AG20443 (cell line): ENCODE results near the gene ZNF8.
"Not testable (repeated sequence)": the region's sequence is repeated elsewhere in the genome, so short reads cannot be mapped to it uniquely, and the experiment has no call there.

Experiments
- DNase-seq: peaks from one replicate; pipeline ENCODE4 v3.0.0; 2012; ENCODE audit warnings: low spot score, mixed read lengths

The ZNF8 gene

DNA sequence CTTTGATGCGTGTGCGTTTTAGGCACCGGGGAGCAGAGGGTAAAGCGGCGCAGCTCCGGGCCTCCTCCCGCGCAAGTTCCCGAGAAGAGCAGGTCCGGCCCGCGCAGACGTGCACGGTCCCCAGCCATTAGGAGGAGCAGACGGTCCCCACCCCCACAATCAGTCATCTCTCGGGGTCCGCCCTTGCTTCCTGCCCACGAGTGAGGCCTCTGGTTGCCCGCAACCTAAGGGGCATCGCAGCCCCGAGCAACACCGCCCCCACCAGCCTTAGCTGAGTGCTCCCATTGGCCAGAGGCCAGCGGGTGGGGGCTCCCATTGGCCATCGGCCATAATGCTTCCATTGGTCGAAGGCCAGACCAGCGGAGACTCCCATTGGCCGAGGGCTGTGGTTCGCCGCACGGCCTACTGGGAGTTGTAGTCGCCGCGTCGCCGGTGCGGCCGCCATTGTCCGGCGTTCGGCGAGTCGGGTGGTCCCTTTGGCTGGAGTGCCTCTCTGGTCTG lies at the start of gene ZNF8:
Gene ZNF8, plus strand, starts transcription at position 415 of the 501 bp plus-strand sequence. CDS start 127 bp downstream, outside the sequence.
- peak; percentile 99 for DNase-seq

DNA sequence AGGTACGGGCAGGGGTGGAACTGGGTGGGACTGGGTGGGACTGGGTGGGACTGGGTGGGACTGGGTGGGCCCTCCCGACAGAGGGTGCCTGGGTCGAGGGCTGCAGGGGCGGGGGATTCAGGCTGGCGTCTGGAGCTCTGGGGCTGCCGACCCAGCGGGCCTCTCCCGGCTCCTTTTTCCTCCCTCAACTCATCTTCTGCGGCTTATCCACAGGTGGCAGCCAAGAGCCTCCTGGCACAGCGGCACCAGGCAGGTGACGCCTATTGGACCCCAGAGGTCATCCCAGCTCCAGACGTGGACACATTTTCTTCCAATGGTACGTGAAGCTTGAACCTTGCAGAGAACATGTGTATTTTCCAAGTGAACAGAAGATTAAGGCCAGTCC lies 49.5 kb upstream of the ZNF8 start:
- DNase-seq = peak; percentile 59

DNA sequence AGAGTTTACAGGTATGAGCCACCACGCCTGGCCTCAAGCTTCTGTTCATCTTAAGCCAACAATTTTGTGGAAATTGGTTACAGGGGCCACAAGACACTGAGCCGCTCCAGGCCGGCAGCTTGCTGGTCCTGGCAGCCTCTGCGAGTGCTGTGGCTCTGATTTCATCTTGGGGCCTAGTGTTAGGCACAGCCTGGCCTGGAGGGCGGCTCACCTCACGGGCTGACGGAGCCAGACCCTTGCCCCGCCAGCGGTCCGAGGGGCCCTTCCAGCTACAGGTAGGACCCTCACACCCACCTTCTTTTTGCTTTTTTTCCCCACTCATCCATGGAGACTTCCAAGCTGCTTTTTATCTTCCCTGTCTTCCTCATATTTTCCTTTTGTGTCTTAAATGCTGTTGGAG lies 41.4 kb upstream of the ZNF8 start:
- DNase-seq = no peak

DNA sequence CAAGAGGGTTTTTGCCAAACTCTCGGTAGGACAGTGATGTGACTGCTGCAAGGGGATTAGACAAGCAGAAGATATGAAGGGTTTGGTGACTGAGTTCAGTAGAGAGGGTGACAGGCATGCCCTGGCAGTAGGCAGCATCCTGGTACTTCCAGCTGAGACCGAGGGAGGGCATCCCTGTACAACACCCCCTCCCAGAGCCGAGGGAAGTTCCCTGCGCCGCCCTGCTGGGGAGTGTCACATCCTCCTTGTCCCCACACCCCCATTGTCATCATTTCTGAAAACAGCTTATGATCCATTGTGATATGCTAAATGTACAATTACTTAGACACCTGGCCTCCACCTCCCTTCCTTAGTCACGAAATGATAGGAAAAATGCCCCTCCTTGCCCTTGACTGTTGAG lies 35.4 kb upstream of the ZNF8 start:
- DNase-seq = no peak

DNA sequence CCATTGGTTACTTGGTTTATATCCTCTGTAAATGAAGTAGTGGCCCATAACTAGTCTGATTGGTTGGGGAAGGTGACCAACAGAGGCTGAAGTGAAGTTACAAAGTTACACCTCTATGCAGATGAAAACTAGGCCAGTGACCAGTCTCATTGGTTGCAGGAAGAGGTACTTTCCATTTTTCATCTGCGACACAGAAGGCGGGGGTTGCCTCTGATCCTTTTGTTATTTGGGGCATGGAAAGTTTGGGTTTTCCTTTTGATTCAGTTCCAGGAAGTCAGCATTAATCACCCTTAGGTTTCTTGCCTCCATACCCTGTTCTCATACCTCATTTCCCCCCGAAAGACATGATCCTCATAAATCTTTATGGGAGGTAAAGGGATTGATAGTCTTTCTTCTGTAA lies 29.9 kb upstream of the ZNF8 start:
- DNase-seq = no peak

DNA sequence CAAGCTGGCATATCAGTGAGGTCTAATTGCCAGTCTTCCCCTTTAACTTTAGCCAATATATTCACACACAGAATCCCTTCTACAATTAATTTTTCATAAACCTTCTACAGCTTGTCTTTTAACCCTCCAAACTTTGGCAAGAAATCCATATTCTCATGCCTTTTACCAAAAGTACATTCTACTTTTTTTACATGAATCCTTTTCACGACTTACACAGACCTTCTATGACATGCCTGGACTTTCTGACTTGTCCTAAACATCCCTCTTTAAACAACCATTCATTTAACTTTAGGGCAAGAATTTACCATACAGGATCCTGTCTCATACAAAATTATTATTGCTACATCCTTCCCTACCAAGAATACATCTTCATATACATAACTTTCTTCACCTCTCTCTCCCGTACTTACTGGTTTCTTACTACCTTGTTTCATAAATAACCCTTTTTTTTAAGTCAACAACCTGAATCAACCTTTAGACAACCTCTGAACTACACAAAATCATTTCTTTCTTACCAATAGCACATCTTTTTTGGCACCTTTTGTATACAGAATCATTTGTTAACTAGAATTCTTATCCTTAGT lies 26.6 kb upstream of the ZNF8 start:
- DNase-seq = no peak

DNA sequence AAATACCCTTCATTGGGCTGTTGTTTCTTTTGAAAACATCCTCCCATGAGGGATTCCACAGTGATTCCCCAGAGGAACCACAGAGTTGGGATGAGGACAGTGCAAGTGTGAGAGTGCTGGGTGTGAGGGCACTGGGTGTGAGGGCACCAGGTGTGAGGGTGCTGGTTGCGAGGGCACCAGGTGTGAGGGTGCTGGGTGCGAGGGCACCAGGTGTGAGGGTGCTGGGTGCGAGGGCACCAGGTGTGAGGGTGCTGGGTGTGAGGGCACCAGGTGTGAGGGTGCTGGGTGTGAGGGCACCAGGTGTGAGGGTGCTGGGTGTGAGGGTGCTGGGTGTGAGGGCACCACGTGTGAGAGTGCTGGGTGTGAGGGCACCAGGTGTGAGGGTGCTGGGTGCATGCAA lies 20.5 kb upstream of the ZNF8 start:
- not testable (repeated sequence) for DNase-seq

DNA sequence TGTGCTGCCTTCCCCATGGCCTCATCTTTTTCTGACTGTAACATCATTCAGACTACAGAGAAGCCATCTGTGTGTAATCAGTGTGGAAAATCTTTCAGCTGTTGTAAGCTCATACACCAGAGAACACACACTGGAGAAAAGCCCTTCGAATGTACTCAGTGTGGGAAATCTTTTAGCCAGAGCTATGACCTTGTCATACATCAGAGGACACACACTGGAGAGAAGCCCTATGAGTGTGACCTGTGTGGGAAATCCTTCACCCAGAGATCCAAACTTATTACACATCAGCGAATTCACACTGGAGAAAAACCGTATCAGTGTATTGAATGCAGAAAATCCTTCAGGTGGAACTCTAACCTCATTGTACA lies 17.2 kb upstream of the ZNF8 start:
- DNase-seq = no peak

DNA sequence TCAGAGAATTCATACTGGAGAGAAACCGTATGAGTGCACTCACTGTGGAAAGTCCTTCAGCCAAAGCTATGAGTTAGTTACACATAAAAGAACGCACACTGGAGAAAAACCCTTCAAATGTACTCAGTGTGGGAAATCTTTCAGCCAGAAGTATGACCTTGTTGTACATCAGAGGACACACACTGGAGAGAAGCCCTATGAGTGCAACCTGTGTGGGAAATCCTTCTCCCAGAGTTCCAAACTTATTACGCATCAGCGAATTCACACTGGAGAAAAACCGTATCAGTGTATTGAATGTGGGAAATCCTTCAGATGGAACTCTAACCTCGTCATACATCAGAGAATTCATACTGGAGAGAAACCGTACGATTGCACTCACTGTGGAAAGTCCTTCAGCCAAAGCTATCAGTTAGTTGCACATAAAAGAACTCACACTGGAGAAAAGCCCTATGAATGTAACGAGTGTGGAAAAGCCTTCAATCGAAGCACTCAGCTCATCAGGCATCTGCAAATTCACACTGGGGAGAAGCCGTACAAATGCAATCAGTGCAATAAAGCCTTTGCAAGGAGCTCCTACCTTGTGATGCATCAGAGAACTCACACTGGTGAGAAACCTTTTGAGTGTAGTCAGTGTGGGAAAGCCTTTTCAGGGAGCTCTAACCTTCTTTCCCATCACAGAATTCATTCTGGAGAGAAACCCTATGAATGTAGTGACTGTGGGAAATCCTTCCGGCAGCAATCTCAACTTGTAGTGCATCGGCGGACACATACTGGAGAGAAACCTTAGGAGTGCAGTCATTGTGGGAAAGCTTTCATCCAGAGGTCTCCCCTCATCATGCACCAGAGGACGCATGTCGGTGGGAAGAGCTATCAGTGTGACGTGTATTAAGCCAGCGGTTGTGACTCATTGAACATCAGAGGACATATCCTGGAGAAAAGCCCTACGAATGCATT lies 16.5 kb upstream of the ZNF8 start:
- no peak for DNase-seq

DNA sequence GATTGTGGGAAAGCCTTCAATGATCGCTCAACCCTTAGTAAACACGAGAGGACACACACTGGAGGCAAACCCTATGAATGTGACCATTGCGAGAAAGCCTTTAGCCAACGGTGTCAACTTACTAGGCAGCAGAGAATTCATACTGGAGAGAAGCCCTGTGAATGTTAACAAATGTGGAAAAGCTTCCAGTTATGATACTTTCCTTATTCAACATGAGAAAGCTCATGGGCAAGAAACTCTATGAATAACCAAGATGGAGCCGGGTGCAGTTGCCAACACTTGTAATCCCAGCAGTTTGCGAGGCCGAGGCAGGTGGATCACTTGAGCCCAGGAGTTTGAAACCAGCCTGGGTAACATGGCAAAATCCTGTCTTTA lies 15.8 kb upstream of the ZNF8 start:
- no peak for DNase-seq

DNA sequence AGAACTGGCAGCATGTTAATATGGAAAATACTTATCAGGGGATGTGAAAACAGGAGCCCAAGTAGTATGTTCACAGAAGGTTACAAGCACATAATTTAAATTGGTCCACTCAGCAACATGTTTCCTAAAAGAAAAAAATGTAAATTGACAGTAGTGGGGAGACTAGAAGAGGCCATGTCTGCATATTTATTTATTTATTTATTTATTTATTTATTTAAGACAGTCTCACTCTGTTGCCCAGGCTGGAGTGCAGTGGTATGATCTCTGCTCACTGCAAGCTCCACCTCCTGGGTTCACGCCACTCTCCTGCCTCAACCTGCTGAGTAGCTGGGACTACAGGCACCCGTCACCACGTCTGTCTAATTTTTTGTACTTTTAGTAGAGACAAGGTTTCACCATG lies 13.7 kb upstream of the ZNF8 start:
- no peak for DNase-seq

DNA sequence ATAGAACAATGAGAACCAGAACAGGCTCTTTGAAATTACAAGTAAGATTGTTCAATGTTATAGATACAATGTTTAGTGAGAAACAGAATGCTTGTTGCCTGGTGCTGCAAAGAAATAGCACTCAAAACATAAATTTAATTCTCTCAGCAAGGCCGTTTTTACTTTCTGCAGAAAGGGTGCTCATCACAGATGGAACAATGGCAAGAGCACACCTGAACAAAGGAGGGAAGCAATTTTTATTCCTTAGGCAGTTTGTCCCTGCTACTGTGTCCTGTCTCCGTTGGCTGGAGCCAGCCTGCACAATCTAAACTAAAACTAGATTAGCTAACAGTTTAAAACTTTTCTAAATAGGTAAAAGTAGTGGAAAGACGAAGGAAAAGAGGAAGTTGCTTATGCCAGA lies 10.4 kb upstream of the ZNF8 start:
- no peak for DNase-seq

DNA sequence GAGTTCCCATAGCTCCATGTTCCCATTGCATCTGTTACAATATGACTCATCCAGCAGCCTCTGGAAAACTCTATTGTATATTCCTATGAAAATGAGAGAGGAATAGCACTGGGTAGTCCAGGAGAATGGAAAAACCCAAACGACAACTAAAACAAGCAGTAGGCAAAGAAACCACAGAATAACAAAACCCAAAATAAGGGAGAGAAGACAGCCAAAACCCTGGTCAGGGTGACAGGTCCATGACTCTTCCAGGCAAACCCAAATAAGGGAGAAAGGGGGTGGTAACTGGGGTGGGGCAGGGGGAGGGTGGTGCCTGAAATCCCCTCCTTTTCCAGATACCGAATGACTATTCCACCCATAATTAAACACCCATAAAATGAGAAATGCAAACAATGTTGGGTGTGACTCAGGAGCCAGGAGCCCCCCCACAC lies 4.0 kb upstream of the ZNF8 start:
- no peak for DNase-seq

DNA sequence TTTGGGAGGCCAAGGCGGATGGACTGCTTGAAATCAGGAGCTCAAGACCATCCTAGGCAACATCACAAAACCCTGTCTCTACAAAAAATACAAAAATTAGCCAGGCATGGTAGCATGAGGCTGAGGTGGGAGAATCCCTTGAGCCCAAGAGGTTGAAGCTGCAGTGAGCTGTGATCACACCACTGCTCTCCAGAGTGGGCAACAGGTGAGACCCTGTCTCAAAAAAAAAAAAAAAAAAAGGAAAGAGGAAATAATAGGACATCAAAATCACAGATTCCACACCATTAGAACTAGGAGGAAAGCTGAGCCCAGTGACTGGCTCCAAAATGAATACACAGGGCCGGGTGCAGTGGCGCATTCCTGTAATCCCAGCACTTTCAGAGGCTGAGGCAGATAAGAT lies 3.2 kb upstream of the ZNF8 start:
- no peak for DNase-seq

DNA sequence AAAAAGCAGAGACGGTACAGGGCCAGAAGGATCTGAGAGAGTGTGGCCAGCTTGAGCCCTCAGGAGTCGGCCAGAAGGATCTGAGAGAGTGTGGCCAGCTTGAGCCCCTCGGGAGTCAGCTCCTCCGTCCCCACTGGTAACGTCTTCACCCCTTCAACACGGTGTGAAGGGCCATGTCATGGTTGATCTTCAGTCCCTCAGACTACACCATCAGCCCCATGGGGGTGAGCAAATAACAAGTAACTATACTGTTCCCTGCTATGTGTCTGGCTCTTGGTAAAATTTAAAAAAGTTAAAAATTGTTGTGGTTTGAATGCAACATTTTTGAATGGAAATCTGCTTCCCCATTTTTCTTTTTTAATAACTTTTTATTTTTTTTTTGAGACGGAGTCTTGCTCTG lies 1.6 kb upstream of the ZNF8 start:
- DNase-seq = no peak

DNA sequence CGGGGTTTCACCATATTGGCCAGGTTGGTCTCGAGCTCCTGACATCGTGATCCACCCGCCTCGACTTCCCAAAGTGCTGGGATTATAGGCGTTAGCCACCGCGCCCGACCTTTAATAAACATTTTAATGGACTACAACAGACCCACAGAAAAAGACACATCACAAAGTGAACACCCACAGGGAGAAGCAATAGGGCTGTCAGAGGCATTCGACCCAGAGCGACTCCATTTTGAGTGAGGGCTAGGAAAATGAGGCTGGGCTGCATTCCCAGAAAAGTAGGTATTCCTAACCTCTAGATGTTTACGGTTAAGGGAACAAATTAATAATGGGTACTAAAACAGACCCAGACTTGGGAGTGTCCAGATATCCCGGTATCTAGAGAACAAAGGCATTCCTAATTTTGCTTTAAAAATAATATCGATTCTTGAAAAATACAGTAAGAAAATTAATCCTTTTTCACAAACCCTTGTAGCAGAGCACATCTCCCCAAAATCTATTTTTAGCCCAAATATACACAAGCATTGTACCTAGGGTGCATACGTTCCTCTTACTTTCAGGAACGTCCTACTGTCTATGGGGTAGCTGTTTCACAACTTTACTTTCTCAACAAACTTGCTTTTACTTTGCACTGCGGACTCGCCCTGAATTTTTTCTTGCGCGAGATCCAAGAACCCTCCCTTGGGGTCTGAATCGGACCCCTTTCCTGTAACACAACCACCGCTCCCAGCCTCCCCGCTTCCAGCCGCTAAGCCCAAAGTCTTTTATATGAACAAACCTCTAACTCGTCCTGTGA lies 811 bp upstream of the ZNF8 start:
- no peak for DNase-seq

DNA sequence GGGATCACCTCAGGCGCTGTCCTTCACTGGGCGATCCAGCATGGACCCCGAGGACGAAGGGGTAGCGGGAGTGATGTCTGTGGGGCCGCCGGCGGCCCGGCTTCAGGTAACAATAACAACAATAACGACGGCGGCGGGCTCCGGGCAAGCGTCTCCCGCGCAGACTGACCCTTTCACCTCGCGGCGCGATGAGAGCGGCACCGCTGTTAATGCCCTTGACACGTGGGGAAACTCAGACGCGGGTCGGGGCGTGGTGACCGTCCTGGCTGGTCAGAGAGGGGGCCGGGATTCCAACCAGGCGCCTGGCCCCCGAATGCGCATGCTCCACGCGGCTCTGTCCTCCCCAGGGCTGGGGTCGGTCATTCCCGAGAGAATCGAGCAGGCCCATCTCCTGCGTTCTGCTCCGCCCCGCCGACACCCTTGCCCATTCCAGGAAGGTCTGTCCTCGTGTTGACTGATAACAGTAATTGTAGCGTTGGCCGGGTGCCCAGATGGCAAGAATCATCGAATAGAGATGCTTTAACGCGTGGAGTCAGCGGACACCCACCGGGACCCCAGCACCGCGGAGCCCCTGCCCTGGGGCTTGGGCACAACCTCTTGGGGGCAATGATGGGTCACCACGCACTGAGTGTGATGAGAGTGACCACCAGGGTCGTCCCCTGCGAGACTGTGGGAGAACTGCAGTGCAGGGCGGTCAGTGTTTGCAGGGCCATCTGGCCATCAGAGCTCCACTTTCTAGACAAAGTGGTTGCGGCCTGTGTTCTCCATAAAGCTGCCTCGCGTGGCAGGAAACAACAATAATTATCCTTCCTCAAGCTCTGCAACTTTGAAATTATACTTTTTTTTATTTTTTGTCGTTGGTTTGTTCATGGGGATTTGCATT lies 528 bp downstream of the ZNF8 start:
- peak; percentile 88 for DNase-seq

DNA sequence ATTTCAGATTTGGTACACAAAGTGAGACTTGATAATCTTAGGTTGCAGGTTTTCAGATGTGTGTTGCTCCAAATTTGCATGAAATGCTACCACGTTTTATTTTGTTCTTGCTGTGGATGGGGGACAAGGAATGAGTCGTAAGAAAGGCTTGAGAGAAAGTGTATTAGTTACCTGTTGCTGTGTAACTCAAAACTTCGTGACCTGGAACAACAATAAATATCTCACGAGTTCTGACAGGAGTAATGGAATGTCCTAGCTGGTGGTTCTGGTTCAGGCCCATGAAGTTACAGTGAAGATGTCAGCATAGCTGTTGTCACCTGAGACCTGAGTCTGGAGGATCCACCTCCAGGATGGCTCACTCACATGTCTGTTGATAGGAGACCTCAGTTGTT lies 1.2 kb downstream of the ZNF8 start:
- no peak for DNase-seq

DNA sequence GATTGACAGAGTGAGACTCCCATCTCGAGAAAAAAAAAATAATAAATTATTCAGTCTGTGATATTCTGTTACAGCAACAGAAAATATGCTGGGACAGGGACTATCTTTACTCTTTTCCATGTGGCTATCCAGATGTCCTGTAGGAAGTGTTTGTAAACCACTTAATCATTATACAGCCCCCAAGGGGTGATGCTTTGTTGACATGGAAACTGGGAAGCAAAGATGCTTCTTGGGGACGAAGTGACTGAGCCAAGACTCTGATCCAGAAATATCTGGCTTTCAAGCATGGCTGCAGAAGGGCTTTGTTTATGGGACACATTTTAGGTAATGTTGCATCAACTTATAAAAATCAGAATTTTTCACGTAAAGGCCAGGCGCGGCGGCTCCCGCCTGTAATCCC lies 5.4 kb downstream of the ZNF8 start:
- DNase-seq = no peak

DNA sequence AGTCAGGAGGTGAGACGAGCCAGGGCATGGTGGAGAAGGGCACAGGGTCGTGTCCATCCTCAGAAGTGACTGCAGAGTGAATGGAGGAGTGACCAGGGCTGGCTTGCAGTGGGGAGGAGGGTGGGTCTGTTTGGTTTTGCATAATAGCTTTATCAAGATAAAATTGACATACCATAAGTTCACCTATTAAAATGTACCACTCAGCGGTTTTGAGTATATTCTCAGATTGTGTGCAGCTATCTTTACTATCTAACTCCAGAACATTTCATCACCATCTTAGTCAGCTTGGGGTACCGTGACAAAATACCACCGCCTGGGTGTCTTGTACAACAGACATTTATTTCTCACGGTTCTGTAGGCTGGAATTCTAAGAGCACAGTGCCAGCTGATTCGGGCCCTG lies 13.2 kb downstream of the ZNF8 start:
- DNase-seq = no peak

DNA sequence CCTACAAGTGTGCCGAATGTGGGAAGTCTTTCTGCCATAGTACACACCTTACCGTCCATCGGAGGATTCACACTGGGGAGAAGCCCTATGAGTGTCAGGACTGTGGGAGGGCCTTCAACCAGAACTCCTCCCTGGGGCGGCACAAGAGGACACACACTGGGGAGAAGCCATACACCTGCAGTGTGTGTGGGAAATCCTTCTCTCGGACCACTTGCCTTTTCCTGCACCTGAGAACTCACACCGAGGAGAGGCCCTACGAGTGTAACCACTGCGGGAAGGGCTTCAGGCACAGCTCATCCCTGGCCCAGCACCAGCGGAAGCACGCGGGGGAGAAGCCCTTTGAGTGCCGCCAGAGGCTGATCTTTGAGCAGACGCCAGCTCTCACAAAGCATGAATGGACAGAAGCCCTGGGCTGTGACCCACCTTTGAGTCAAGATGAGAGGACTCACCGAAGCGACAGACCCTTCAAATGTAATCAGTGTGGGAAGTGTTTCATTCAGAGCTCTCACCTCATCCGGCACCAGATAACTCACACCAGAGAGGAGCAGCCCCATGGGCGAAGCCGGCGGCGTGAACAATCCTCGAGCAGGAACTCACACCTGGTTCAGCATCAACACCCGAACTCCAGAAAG lies 16.1 kb downstream of the ZNF8 start:
- peak; percentile 2 for DNase-seq
